SK-N-MC (cell line): ENCODE results near the gene DUSP10.

Source experiments
- DNase-seq: peaks from one replicate; pipeline ENCODE4 v3.0.0-alpha.2; 2011; ENCODE audit warnings: low read depth, low spot score
- H3K27ac ChIP-seq: fragments of 200-600 bp; sonication (generic); 2 replicates; pipeline ENCODE4 v1.5.1; 2016; ENCODE audit warnings: mixed run types
- H3K36me3 ChIP-seq: fragments of 200-600 bp; sonication (generic); 2 replicates; pipeline ENCODE4 v1.6.1; 2017; ENCODE audit warnings: antibody characterized with exemption, low read length, mixed read lengths; ENCODE audit not compliant: insufficient read depth
- H3K4me3 ChIP-seq: fragments of 200-600 bp; sonication (generic); 2 replicates; pipeline ENCODE4 v1.5.1; 2016
- H3K9ac ChIP-seq: fragments of 200-600 bp; sonication (generic); 2 replicates; pipeline ENCODE4 v1.8.0; 2017; ENCODE audit warnings: mixed run types, mixed read lengths; ENCODE audit not compliant: insufficient read length
- H3K9me3 ChIP-seq: fragments of 200-600 bp; sonication (generic); 2 replicates; pipeline ENCODE4 v1.6.1; 2017; ENCODE audit warnings: low read depth, mild to moderate bottlenecking, antibody characterized with exemption, low read length, moderate library complexity, mixed read lengths
- EZH2 ChIP-seq: fragments of 200-600 bp; sonication (generic); IDR thresholded peaks from one replicate; pipeline ENCODE4 v1.6.1; 2017; ENCODE audit warnings: antibody characterized with exemption
- FOXP2 ChIP-seq: optimal IDR thresholded peaks from 2 replicates; pipeline ENCODE3; 2011; ENCODE audit warnings: mild to moderate bottlenecking, moderate library complexity; ENCODE audit not compliant: insufficient read depth; ENCODE audit errors: extremely low read length, control extremely low read depth
- POLR2AphosphoS5 ChIP-seq: IDR thresholded peaks from 2 replicates; pipeline ENCODE4 v1.6.1; 2012; ENCODE audit warnings: mild to moderate bottlenecking, low read depth, low read length, borderline replicate concordance

The DUSP10 gene

DNA sequence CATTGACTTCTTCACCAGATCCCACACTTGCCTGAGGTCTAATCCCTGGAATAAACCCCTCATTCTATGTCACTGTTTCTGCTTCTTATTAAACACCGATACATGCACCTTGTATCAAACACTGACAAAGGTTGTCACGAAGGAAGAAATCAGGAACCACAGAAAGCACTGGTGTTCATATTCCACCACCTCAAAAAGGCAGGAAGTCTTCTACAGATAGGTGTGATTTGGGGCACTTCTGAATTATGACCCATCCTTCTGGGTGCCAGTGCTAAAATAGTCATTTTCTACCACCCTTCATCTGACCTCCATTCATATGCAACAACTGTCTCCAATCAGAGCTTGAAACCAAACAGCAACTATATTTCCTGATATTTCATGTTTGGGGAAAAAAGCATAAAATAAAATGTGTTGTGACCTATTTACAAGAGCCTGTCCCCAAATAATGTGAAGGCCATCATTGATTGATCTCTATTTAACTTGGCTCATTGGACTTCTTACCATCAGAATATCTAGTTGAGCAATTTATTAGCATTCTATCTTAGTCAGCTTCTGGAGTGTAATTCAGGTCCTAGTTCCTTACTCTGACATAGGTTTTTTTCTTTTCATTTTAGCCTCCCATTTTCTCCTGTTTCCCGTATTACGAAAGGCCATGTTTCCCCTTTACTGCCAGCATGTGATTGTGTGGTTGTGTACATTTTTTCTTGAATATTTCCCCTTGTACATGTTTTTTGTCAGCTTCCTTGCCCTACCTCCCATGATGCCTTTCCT, 43.1 kb downstream of the DUSP10 start:
- TF ChIP-seq FOXP2 (no peak), POLR2AphosphoS5 (no peak), EZH2 (no peak)
- H3K27ac ChIP-seq: no peak overlapping the region

DNA sequence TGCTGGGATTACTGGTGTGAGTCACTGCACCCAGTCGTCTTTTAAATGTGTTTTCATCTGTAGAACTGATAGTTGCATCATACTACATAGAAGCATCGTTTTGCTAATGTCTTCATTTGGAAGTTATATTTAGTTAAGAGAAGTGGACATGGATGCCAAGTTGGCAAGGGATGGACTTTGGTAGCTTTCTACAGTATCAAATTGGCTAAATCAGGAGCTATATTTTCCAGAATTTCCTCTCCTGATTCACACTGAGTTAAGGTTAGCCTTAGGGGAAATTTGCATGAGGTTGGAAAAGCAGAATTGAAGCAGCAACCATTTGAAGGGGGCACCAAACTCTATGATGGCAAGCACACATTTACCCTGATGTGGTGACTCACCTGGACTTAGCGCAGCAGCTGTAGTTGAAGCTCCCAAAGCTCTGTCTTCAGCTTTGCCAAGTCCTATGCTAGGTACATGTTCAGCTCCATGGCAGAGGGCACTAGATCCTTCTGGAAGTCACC, 43.9 kb downstream of the DUSP10 start:
- no peak for DNase-seq
- no peaks in the 10 kb centered on the region for H3K9me3 ChIP-seq
- no peak overlapping the region for H3K9ac ChIP-seq
- TF ChIP-seq FOXP2 (no peak), POLR2AphosphoS5 (no peak), EZH2 (no peak)
- no peak overlapping the region for H3K27ac ChIP-seq
- H3K36me3 ChIP-seq: no peaks in the 10 kb centered on the region
- no peak overlapping the region for H3K4me3 ChIP-seq

More for the DNA sequence above, 43.1 kb downstream of the DUSP10 start:
- Histone ChIP-seq H3K9me3 (no peaks in the 10 kb centered on the region), H3K4me3 (no peak overlapping the region), H3K36me3 (no peaks in the 10 kb centered on the region), H3K9ac (no peak overlapping the region)
- no peak for DNase-seq

GRCh38 chr1:221696718-221697461, 45.0 kb downstream of the DUSP10 start:
- no peak for DNase-seq
- Histone ChIP-seq H3K27ac (no peak overlapping the region), H3K36me3 (no peaks in the 10 kb centered on the region), H3K9me3 (no peaks in the 10 kb centered on the region), H3K9ac (no peak overlapping the region), H3K4me3 (no peak overlapping the region)
- TF ChIP-seq FOXP2 (no peak), POLR2AphosphoS5 (no peak), EZH2 (no peak)

- no peak for DNase-seq
- TF ChIP-seq EZH2 (no peak), POLR2AphosphoS5 (no peak), FOXP2 (no peak)
- H3K9me3 ChIP-seq: no peaks in the 10 kb centered on the region
- H3K9ac ChIP-seq: no peak overlapping the region
- no peaks in the 10 kb centered on the region for H3K36me3 ChIP-seq
- H3K4me3 ChIP-seq: no peak overlapping the region
- no peak overlapping the region for H3K27ac ChIP-seq
Measured at GRCh38 chr1:221696027-221696426, 45.9 kb downstream of the DUSP10 start.

- Histone ChIP-seq H3K4me3 (no peak overlapping the region), H3K36me3 (no peaks in the 10 kb centered on the region), H3K9me3 (no peaks in the 10 kb centered on the region), H3K27ac (no peak overlapping the region), H3K9ac (no peak overlapping the region)
- no peak for DNase-seq
- TF ChIP-seq POLR2AphosphoS5: no peak
- no peak for TF ChIP-seq FOXP2
- no peak for TF ChIP-seq EZH2
Measured at GRCh38 chr1:221695301-221695700, 46.6 kb downstream of the DUSP10 start.

DNA sequence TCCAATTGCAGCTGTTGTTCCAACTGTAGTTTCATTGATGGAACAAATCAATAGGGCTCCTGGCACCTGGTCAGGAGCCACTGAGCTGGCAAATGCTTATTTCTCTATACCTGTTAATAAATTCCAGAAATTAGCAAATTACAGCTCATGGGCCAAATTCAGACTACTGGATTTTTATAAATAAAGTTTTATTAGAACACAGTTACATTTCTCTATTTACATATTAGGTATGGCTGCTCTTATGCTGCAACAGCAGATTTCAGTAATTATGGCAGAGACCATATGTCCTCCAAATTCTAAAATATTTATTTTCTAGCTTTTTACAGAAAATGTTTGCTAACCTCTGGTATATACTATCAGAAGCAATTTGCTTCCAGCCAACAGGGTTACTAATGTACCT, 47.8 kb downstream of the DUSP10 start:
- Histone ChIP-seq H3K4me3 (no peak overlapping the region), H3K27ac (no peak overlapping the region), H3K36me3 (no peaks in the 10 kb centered on the region), H3K9me3 (no peaks in the 10 kb centered on the region), H3K9ac (no peak overlapping the region)
- no peak for DNase-seq
- TF ChIP-seq FOXP2 (no peak), POLR2AphosphoS5 (no peak), EZH2 (no peak)

- no peak for TF ChIP-seq FOXP2
- TF ChIP-seq POLR2AphosphoS5: no peak
- H3K4me3 ChIP-seq: no peak overlapping the region
- H3K9ac ChIP-seq: no peak overlapping the region
- no peak for DNase-seq
- H3K27ac ChIP-seq: no peak overlapping the region
- H3K9me3 ChIP-seq: no peaks in the 10 kb centered on the region
- H3K36me3 ChIP-seq: no peaks in the 10 kb centered on the region
Measured at GRCh38 chr1:221693087-221693486, 48.8 kb downstream of the DUSP10 start.

DNA sequence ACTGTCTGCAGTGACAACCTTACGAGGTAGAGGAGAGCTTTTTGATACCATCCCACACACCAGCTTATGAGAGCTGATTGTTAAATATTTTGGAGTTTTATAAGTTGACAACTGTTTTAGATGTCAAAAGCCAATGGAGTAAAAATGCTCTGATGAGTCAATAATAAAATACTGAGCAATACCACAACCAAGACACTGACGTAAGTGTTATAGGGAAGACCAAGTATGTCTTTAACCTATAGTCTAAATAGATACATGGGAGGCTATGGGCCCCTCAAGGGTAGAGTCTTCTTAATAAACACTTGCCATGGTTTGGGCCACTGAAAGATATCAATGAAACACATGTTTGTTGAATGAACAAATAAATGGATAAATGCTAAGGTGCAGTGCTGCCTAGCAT, 49.2 kb downstream of the DUSP10 start:
- Histone ChIP-seq H3K9ac (no peak overlapping the region), H3K27ac (no peak overlapping the region), H3K4me3 (no peak overlapping the region), H3K36me3 (no peaks in the 10 kb centered on the region), H3K9me3 (no peaks in the 10 kb centered on the region)
- no peak for DNase-seq
- TF ChIP-seq POLR2AphosphoS5 (no peak), EZH2 (no peak), FOXP2 (no peak)

- no peak overlapping the region for H3K4me3 ChIP-seq
- H3K9me3 ChIP-seq: no peaks in the 10 kb centered on the region
- DNase-seq: no peak
- H3K9ac ChIP-seq: no peak overlapping the region
- H3K27ac ChIP-seq: no peak overlapping the region
- TF ChIP-seq FOXP2 (no peak), EZH2 (no peak), POLR2AphosphoS5 (no peak)
- no peaks in the 10 kb centered on the region for H3K36me3 ChIP-seq
Measured at GRCh38 chr1:221691261-221691660, 50.6 kb downstream of the DUSP10 start.
